ENCODE data around the gene OR5AC2. TPM values are rescaled to one million over a fixed set of nuclear protein-coding genes. Genes with fewer than 3 reads are reported as not detected.

Gene OR5AC2
- total and polyA plus RNA-seq, 9 donors, result not detected

- no peak for TF ChIP-seq CTCF (IDR thresholded peaks at IDR 0.05)
- TF ChIP-seq EP300 (IDR thresholded peaks at IDR 0.05), result no peak
- no peak for TF ChIP-seq POLR2A (IDR thresholded peaks at IDR 0.05)
- H3K27ac ChIP-seq, result no peak overlapping the region
- no peak overlapping the region for H3K4me3 ChIP-seq
- H3K9me3 ChIP-seq, result no peaks in the 10 kb centered on the region
- DNase-seq, result no peak
- WGBS, 3 donors, result 91 to 98% (median 98%) methylated on average over 1 of the region's 1 CpG
- H3K27me3 ChIP-seq, result no peaks in the 10 kb centered on the region
- no peaks in the 10 kb centered on the region for H3K4me1 ChIP-seq (ENCODE audit: insufficient read depth)
- intact Hi-C loops (cut with DNase I), result no loop called here
- H3K36me3 ChIP-seq, result no peaks in the 10 kb centered on the region
Observed at GRCh38 chr3:98041350-98041749, 45.6 kb upstream of the OR5AC2 start.

GRCh38 chr3:98048586-98048985, 38.4 kb upstream of the OR5AC2 start:
- Histone ChIP-seq H3K36me3 (no peaks in the 10 kb centered on the region), H3K27ac (no peak overlapping the region), H3K27me3 (no peaks in the 10 kb centered on the region), H3K4me1 (ENCODE audit: insufficient read depth) (no peaks in the 10 kb centered on the region), H3K4me3 (no peak overlapping the region), H3K9me3 (no peaks in the 10 kb centered on the region)
- no peak for DNase-seq
- WGBS, 3 donors, result 8 to 13% (median 11%) methylated on average over 1 of the region's 1 CpG
- intact Hi-C loops (cut with DNase I), result no loop called here
- TF ChIP-seq EP300 (IDR thresholded peaks at IDR 0.05) (no peak), POLR2A (IDR thresholded peaks at IDR 0.05) (no peak), CTCF (IDR thresholded peaks at IDR 0.05) (no peak)

- Histone ChIP-seq H3K4me1 (ENCODE audit: insufficient read depth) (no peaks in the 10 kb centered on the region), H3K4me3 (no peak overlapping the region), H3K27ac (no peak overlapping the region), H3K36me3 (no peaks in the 10 kb centered on the region), H3K27me3 (no peaks in the 10 kb centered on the region), H3K9me3 (no peaks in the 10 kb centered on the region)
- DNase-seq, result no peak
- WGBS, 3 donors, result 69 to 73% (median 69%) methylated on average over 1 of the region's 1 CpG
- no peak for TF ChIP-seq POLR2A (IDR thresholded peaks at IDR 0.05)
- TF ChIP-seq EP300 (IDR thresholded peaks at IDR 0.05), result no peak
- TF ChIP-seq CTCF (IDR thresholded peaks at IDR 0.05), result no peak
- intact Hi-C loops (cut with DNase I), result no loop called here
Observed at GRCh38 chr3:98049271-98049670, 37.7 kb upstream of the OR5AC2 start.

GRCh38 chr3:98056035-98056434, 30.9 kb upstream of the OR5AC2 start:
- intact Hi-C loops (cut with DNase I), result no loop called here
- no peaks in the 10 kb centered on the region for H3K27me3 ChIP-seq
- DNase-seq, result no peak

More at GRCh38 chr3:98056035-98056434, 30.9 kb upstream of the OR5AC2 start:
- H3K36me3 ChIP-seq, result no peaks in the 10 kb centered on the region
- no peaks in the 10 kb centered on the region for H3K9me3 ChIP-seq
- H3K4me1 ChIP-seq (ENCODE audit: insufficient read depth), result no peaks in the 10 kb centered on the region
- no peak for TF ChIP-seq POLR2A (IDR thresholded peaks at IDR 0.05)
- no peak for TF ChIP-seq CTCF (IDR thresholded peaks at IDR 0.05)
- TF ChIP-seq EP300 (IDR thresholded peaks at IDR 0.05), result no peak
- H3K27ac ChIP-seq, result no peak overlapping the region
- no peak overlapping the region for H3K4me3 ChIP-seq

Data from ovary (tissue), 9 donors.